ENCODE measurements around the gene MELTF. TPM values are rescaled to one million over a fixed set of nuclear protein-coding genes. Genes with fewer than 3 reads are reported as not detected.

MELTF gene
- total RNA-seq, 1 experiment from 2014 or later = 0.07 TPM

GRCh38 chr3:196969134-196969659 is 60.4 kb downstream of the MELTF start:
- Histone ChIP-seq H3K9me3 (ENCODE audit: low read length) (peaks cover 4% of the 10 kb centered on the region; the same call in 1 of the 2 replicates), H3K27ac (ENCODE audit: low read length) (no peak overlapping the region), H3K4me2 (ENCODE audit: low read depth, low read length, poor library complexity, severe bottlenecking) (peak overlapping the region; percentile 100), H3K9me2 (replicated peaks; ENCODE audit: insufficient read depth, low read length) (no peaks in the 10 kb centered on the region), H3K9ac (ENCODE audit: low read length) (peak overlapping the region; percentile 96), H3K4me1 (ENCODE audit: low read length) (peaks cover 27% of the 10 kb centered on the region), H3K79me2 (ENCODE audit: low read length) (no peaks in the 10 kb centered on the region), H2AFZ (ENCODE audit: low read length) (peak overlapping the region; percentile 100), H3K27me3 (ENCODE audit: low read length) (peaks cover 4% of the 10 kb centered on the region; the same call in 1 of the 2 replicates), H4K20me1 (ENCODE audit: insufficient read depth, low read depth, low read length) (no peaks in the 10 kb centered on the region), H3K36me3 (ENCODE audit: insufficient read depth, low read length) (no peaks in the 10 kb centered on the region), H3K4me3 (ENCODE audit: low read length) (peak overlapping the region; percentile 98)
- DNase-seq = peak; percentile 85

DNA sequence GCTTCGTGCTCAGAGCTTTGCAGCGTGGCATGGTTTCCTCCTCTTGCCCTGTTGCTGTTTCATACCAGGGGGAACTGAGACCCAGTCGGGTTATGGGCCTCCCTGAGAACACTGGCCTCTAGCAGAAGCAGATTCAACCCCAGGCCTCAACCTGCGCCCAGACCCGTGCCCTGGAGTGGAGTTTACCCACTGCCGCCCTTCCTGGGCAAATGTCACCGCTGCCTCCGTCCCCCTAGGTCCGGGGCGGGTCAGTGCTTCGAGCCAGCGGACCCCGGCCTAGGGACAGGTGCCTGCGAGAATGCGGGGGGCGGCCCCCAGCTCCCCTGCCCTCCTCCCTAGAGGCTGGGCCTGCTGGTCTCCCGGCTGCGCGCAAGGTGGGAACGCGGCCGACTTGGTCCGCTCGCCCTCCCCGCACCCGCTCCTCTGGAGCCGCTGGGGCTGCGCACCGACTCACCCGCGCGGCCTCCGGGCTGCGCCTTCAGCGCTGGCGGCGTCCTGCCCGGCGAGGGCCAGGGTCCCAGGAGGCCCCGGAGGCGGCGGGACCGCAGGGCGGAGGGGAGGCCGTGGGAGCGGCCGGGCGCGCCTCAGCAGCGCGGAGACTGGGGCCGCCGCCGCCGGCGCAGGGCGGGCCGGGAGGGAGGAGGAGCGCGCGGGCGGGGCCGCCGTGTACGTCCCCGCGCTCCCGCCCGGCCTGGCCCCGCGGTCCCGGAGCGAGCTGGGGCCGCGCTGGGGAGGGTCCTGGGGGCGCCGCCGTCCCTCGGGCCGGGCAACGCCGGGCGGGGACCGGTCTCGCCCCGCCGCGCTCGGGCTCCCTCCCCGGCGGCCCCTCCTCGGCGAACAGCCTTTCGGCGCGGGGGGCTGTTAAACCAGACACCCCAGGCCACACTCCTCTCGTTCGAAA is 61.1 kb downstream of the MELTF start, which contains the start of gene PIGZ:
TSS of gene PIGZ (minus strand) at position 601 of the 901 bp plus-strand sequence. CDS start 16,802 bp downstream, outside the sequence.
- Histone ChIP-seq H3K9me3 (ENCODE audit: low read length) (peaks cover 4% of the 10 kb centered on the region; the same call in 1 of the 2 replicates), H3K27ac (ENCODE audit: low read length) (no peak within 1 kb of the TSS), H3K9me2 (replicated peaks; ENCODE audit: insufficient read depth, low read length) (no peaks in the 10 kb centered on the region), H3K4me3 (ENCODE audit: low read length) (peak within 1 kb of the TSS; percentile 98), H3K9ac (ENCODE audit: low read length) (peak within 1 kb of the TSS; percentile 96), H3K4me2 (ENCODE audit: low read depth, low read length, poor library complexity, severe bottlenecking) (peak within 1 kb of the TSS; percentile 100), H3K4me1 (ENCODE audit: low read length) (peaks cover 30% of the 10 kb centered on the region), H3K79me2 (ENCODE audit: low read length) (no peaks in the 10 kb centered on the region), H4K20me1 (ENCODE audit: insufficient read depth, low read depth, low read length) (no peaks in the 10 kb centered on the region), H3K36me3 (ENCODE audit: insufficient read depth, low read length) (no peaks in the 10 kb centered on the region), H3K27me3 (ENCODE audit: low read length) (peaks cover 4% of the 10 kb centered on the region; the same call in 1 of the 2 replicates), H2AFZ (ENCODE audit: low read length) (peak within 1 kb of the TSS; percentile 100)
- peak; percentile 77 for DNase-seq

DNA sequence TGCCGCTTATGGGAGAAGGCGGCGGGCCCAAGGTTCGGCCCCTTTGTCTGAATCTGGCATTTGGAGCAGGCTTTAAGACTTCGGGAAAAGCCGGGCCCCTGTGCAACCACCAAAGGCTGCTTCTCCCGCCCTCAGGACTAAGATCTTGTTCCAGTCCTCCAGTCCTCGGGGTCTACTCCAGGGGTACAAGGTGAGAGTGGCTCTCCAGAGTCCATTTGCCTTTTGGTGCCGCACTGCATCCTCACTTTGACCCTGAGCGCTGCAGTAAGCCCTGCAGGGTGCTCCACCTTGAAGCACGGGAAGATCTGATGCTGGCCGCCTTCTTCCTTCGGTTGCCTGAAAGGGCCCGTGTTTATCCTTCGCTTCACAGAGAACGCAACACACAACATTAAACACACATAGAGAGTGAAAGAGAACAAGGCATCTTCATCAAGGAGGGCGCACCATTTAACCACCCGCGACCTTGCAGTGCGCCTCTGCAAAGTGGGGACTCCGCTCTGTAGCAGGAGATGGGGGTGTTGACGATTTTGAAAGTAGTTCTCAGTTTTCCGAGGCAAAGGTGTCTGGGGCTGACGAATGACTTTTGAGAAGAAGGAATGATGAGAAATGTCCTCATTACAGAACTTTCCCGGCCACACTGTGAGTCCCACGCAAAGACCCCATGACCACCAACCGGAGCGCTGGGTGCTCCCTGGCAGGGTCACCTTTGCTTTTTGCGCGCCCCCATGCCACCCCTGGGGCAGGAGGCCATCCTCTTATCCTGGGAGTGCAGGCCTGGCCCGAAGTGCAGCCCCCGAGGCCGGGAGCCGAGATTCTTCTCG is 62.0 kb downstream of the MELTF start:
- Histone ChIP-seq H3K4me2 (ENCODE audit: low read depth, low read length, poor library complexity, severe bottlenecking) (peak overlapping the region; percentile 80), H3K4me1 (ENCODE audit: low read length) (peaks cover 39% of the 10 kb centered on the region), H3K4me3 (ENCODE audit: low read length) (peak overlapping the region; percentile 72; the same call in 1 of the 2 replicates), H3K27ac (ENCODE audit: low read length) (no peak overlapping the region), H4K20me1 (ENCODE audit: insufficient read depth, low read depth, low read length) (no peaks in the 10 kb centered on the region), H3K27me3 (ENCODE audit: low read length) (peaks cover 4% of the 10 kb centered on the region; the same call in 1 of the 2 replicates), H3K9ac (ENCODE audit: low read length) (peak overlapping the region; percentile 96), H3K36me3 (ENCODE audit: insufficient read depth, low read length) (no peaks in the 10 kb centered on the region), H3K9me2 (replicated peaks; ENCODE audit: insufficient read depth, low read length) (no peaks in the 10 kb centered on the region), H3K9me3 (ENCODE audit: low read length) (peaks cover 4% of the 10 kb centered on the region; the same call in 1 of the 2 replicates), H3K79me2 (ENCODE audit: low read length) (no peaks in the 10 kb centered on the region), H2AFZ (ENCODE audit: low read length) (no peak overlapping the region)
- DNase-seq = no peak

GRCh38 chr3:196966526-196967401 is 62.9 kb downstream of the MELTF start:
- H4K20me1 ChIP-seq (ENCODE audit: insufficient read depth, low read depth, low read length) = no peaks in the 10 kb centered on the region
- no peak for DNase-seq
- no peaks in the 10 kb centered on the region for H3K79me2 ChIP-seq (ENCODE audit: low read length)
- no peak overlapping the region for H3K4me2 ChIP-seq (ENCODE audit: low read depth, low read length, poor library complexity, severe bottlenecking)
- peaks cover 4% of the 10 kb centered on the region; the same call in 1 of the 2 replicates for H3K9me3 ChIP-seq (ENCODE audit: low read length)
- peaks cover 4% of the 10 kb centered on the region; the same call in 1 of the 2 replicates for H3K27me3 ChIP-seq (ENCODE audit: low read length)
- H3K36me3 ChIP-seq (ENCODE audit: insufficient read depth, low read length) = no peaks in the 10 kb centered on the region
- no peak overlapping the region for H3K4me3 ChIP-seq (ENCODE audit: low read length)
- no peak overlapping the region for H2AFZ ChIP-seq (ENCODE audit: low read length)
- no peak overlapping the region for H3K9ac ChIP-seq (ENCODE audit: low read length)
- peaks cover 48% of the 10 kb centered on the region for H3K4me1 ChIP-seq (ENCODE audit: low read length)
- H3K9me2 ChIP-seq (replicated peaks; ENCODE audit: insufficient read depth, low read length) = no peaks in the 10 kb centered on the region
- H3K27ac ChIP-seq (ENCODE audit: low read length) = no peak overlapping the region

DNA sequence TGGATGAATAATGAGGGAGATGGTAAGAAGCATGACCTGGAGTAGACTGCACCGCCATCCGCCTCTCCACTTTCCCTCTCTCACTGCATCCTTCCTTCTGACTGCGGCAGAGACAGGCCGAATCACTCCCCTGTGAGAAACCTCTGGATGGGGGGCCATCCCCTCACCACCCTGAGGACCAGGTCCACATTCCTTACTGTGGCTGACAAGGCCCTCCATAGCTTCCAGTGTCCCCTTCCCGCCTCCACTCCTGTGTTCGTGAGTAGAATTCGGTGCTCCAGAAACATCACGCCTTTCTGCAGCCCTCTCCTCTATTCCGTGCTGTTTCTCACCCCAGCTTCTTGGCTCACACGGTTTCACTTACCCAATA is 63.8 kb downstream of the MELTF start:
- Histone ChIP-seq H2AFZ (ENCODE audit: low read length) (no peak overlapping the region), H3K4me2 (ENCODE audit: low read depth, low read length, poor library complexity, severe bottlenecking) (no peak overlapping the region), H3K9me2 (replicated peaks; ENCODE audit: insufficient read depth, low read length) (no peaks in the 10 kb centered on the region), H3K9ac (ENCODE audit: low read length) (no peak overlapping the region), H3K79me2 (ENCODE audit: low read length) (no peaks in the 10 kb centered on the region), H4K20me1 (ENCODE audit: insufficient read depth, low read depth, low read length) (no peaks in the 10 kb centered on the region), H3K36me3 (ENCODE audit: insufficient read depth, low read length) (no peaks in the 10 kb centered on the region), H3K27ac (ENCODE audit: low read length) (no peak overlapping the region), H3K9me3 (ENCODE audit: low read length) (no peaks in the 10 kb centered on the region), H3K4me3 (ENCODE audit: low read length) (no peak overlapping the region), H3K27me3 (ENCODE audit: low read length) (no peaks in the 10 kb centered on the region), H3K4me1 (ENCODE audit: low read length) (peaks cover 44% of the 10 kb centered on the region)
- DNase-seq = no peak

- Histone ChIP-seq H3K4me3 (ENCODE audit: low read length) (no peak overlapping the region), H3K4me1 (ENCODE audit: low read length) (peaks cover 39% of the 10 kb centered on the region)
- no peak for DNase-seq
Observed at GRCh38 chr3:196965112-196965803, 64.4 kb downstream of the MELTF start.

DNA sequence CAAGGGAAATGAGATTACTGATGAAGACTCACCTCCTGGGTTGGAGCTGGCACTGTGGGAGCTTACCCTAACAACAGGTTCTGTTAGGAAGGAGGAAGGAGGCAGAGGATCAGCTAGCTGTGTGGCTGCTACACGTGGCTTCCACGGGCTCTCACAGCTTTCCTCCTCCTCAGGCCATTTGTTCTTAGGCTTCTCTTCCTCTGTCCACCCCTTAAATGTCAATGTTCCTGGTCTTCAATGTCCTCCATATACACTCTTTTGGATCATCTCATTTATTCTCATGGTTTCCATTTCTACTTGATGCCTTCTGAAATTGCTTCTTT is 66.0 kb downstream of the MELTF start:
- no peak overlapping the region for H3K9ac ChIP-seq (ENCODE audit: low read length)
- peak overlapping the region; percentile 62 for H3K4me2 ChIP-seq (ENCODE audit: low read depth, low read length, poor library complexity, severe bottlenecking)
- H2AFZ ChIP-seq (ENCODE audit: low read length) = no peak overlapping the region
- no peaks in the 10 kb centered on the region for H3K36me3 ChIP-seq (ENCODE audit: insufficient read depth, low read length)
- no peak for DNase-seq
- H3K9me3 ChIP-seq (ENCODE audit: low read length) = no peaks in the 10 kb centered on the region
- no peak overlapping the region for H3K27ac ChIP-seq (ENCODE audit: low read length)
- H3K79me2 ChIP-seq (ENCODE audit: low read length) = no peaks in the 10 kb centered on the region
- no peaks in the 10 kb centered on the region for H3K9me2 ChIP-seq (replicated peaks; ENCODE audit: insufficient read depth, low read length)
- H3K4me3 ChIP-seq (ENCODE audit: low read length) = peak overlapping the region; percentile 39; the same call in 1 of the 2 replicates
- no peaks in the 10 kb centered on the region for H4K20me1 ChIP-seq (ENCODE audit: insufficient read depth, low read depth, low read length)
- H3K27me3 ChIP-seq (ENCODE audit: low read length) = no peaks in the 10 kb centered on the region
- peaks cover 28% of the 10 kb centered on the region for H3K4me1 ChIP-seq (ENCODE audit: low read length)

More at GRCh38 chr3:196965112-196965803, 64.4 kb downstream of the MELTF start:
- no peaks in the 10 kb centered on the region for H3K79me2 ChIP-seq (ENCODE audit: low read length)
- H4K20me1 ChIP-seq (ENCODE audit: insufficient read depth, low read depth, low read length) = no peaks in the 10 kb centered on the region
- no peak overlapping the region for H2AFZ ChIP-seq (ENCODE audit: low read length)
- H3K27ac ChIP-seq (ENCODE audit: low read length) = no peak overlapping the region
- no peak overlapping the region for H3K4me2 ChIP-seq (ENCODE audit: low read depth, low read length, poor library complexity, severe bottlenecking)
- no peaks in the 10 kb centered on the region for H3K9me2 ChIP-seq (replicated peaks; ENCODE audit: insufficient read depth, low read length)
- H3K9ac ChIP-seq (ENCODE audit: low read length) = no peak overlapping the region
- no peaks in the 10 kb centered on the region for H3K27me3 ChIP-seq (ENCODE audit: low read length)
- H3K9me3 ChIP-seq (ENCODE audit: low read length) = no peaks in the 10 kb centered on the region
- H3K36me3 ChIP-seq (ENCODE audit: insufficient read depth, low read length) = no peaks in the 10 kb centered on the region
